AG09309 (cell line): ENCODE results near the gene ADAMTS12.

Experiments
- DNase-seq: peaks from one replicate; pipeline ENCODE4 v3.0.0-alpha.2; 2010; ENCODE audit warnings: low read depth
- H3K4me3 ChIP-seq: 2 replicates; pipeline ENCODE4 v1.5.1; 2011; ENCODE audit warnings: mild to moderate bottlenecking, low read depth, low read length, moderate library complexity; ENCODE audit not compliant: control insufficient read depth
- TF ChIP-seq, protein P1 (sequence below): IDR thresholded peaks from 2 replicates; pipeline ENCODE4 v1.5.1; 2011; ENCODE audit warnings: mild to moderate bottlenecking, low read depth, low read length, inconsistent platforms; ENCODE audit not compliant: insufficient read depth, control insufficient read depth; ENCODE audit errors: missing control alignments

Gene ADAMTS12

DNA sequence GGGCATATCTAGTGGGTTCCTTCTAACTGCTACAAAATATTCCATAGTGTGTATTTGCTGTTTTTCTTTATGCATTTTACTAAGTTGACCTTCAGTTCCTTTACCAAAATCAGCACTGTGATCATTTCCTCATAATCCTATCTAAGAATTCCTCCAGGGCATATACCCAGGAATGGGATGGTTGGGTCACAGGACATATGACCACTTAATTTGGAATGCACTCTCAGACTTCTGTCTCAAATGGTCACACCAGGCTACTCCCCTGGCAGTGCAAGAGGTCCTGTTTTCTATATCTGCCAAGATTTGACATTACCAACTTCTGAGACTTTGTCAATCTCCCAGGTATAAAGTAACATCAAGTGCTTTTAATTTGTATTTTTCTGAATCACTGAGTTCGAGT lies 63.9 kb downstream of the ADAMTS12 start:
- H3K4me3 ChIP-seq = no peak overlapping the region
- TF ChIP-seq, protein P1, sequence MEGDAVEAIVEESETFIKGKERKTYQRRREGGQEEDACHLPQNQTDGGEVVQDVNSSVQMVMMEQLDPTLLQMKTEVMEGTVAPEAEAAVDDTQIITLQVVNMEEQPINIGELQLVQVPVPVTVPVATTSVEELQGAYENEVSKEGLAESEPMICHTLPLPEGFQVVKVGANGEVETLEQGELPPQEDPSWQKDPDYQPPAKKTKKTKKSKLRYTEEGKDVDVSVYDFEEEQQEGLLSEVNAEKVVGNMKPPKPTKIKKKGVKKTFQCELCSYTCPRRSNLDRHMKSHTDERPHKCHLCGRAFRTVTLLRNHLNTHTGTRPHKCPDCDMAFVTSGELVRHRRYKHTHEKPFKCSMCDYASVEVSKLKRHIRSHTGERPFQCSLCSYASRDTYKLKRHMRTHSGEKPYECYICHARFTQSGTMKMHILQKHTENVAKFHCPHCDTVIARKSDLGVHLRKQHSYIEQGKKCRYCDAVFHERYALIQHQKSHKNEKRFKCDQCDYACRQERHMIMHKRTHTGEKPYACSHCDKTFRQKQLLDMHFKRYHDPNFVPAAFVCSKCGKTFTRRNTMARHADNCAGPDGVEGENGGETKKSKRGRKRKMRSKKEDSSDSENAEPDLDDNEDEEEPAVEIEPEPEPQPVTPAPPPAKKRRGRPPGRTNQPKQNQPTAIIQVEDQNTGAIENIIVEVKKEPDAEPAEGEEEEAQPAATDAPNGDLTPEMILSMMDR = no peak
- DNase-seq = no peak

- TF ChIP-seq, protein P1 = no peak
- no peak for DNase-seq
- H3K4me3 ChIP-seq = no peak overlapping the region
Observed at GRCh38 chr5:33827018-33827707, 64.6 kb downstream of the ADAMTS12 start.

- TF ChIP-seq, protein P1 = no peak
- DNase-seq = peak; percentile 88
- H3K4me3 ChIP-seq = no peak overlapping the region
Observed at GRCh38 chr5:33824516-33825195, 67.1 kb downstream of the ADAMTS12 start.

- no peak overlapping the region for H3K4me3 ChIP-seq
- TF ChIP-seq, protein P1 = no peak
- DNase-seq = no peak
Observed at GRCh38 chr5:33817301-33817700, 74.5 kb downstream of the ADAMTS12 start.

DNA sequence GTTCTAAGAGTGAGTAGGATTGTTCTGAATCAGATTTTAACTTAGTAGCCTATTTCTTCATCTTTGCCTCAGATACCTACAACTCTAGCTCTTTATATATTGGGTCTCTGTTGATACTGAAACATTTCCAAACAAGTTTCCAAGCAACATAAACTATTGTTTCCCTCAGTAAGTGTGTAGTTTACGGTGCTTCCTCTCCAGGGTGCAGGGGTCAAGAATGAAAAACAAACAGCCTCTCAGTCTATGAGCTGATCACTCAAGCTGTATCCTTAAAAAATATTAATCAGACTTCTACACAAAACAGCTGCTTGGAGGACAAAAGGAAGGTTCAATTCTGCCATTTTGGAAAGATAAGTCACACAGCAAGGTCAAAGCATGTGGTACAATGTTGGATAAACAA lies 75.0 kb downstream of the ADAMTS12 start:
- DNase-seq = no peak
- no peak overlapping the region for H3K4me3 ChIP-seq
- TF ChIP-seq, protein P1 = no peak

DNA sequence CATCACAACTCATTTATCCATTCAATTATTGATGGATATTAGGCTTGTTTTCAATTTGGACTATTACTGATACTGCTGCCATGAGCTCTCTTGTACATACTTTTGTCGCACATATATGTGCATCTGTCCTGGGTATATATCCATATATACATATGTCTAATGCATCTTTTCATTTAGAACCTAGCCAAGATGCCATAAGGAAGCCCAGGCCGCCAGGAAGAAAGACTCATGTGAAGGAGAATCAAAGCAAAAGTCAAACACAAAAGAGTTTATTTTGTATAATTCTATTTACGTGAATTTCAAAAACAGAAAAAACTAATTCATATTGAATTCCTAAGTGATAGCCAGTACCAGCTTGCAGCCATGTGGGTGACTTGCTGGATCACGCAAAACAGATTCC lies 79.0 kb downstream of the ADAMTS12 start:
- TF ChIP-seq, protein P1 = no peak
- no peak for DNase-seq
- no peak overlapping the region for H3K4me3 ChIP-seq
